Uterus (tissue), 4 donors: Measurements from ENCODE around the gene POU3F2. TPM values are rescaled to one million over a fixed set of nuclear protein-coding genes. Genes with fewer than 3 reads are reported as not detected.

Experiments used
- DNase-seq, 2 donors: peaks; one replicate each; pipeline ENCODE4 v3.0.0-alpha.2; 2019 to 2020
- H3K27ac ChIP-seq, 2 donors: fragments of 200-600 bp; sonication (generic); 1 replicate in 1 of 2; 2 replicates in 1 of 2; pipeline ENCODE4 v1.5.1; 2016 to 2018
- H3K27me3 ChIP-seq, 2 donors: fragments of 200-600 bp; sonication (generic); one replicate each; pipeline ENCODE4 v1.5.1; 2018 to 2019; ENCODE audit warnings: control low read depth in 1 of 2
- H3K36me3 ChIP-seq, 2 donors: fragments of 200-600 bp; sonication (generic); one replicate each; pipeline ENCODE4 v1.5.1; 2019; ENCODE audit warnings: control low read depth in 1 of 2
- H3K4me1 ChIP-seq, 2 donors: fragments of 200-600 bp; sonication (generic); one replicate each; pipeline ENCODE4 v1.5.1; 2018 to 2019; ENCODE audit warnings: control low read depth in 1 of 2
- H3K4me3 ChIP-seq, 2 donors: fragments of 200-600 bp; sonication (generic); 1 replicate in 1 of 2; 2 replicates in 1 of 2; pipeline ENCODE4 v1.5.1; 2018 to 2019; ENCODE audit warnings: mild to moderate bottlenecking in 1 of 2
- H3K9me3 ChIP-seq, 2 donors: fragments of 200-600 bp; sonication (generic); one replicate each; pipeline ENCODE4 v1.5.1; 2019; ENCODE audit warnings: control low read depth in 1 of 2
- CTCF ChIP-seq, 4 experiments: fragments of 200-600 bp in 2 of 4; fragments of 450-650 bp in 2 of 4; sonication (generic) in 2 of 4; IDR thresholded peaks; one replicate each; pipeline ENCODE4 v1.5.1; 2016 to 2019; ENCODE audit warnings: antibody characterized with exemption in 4 of 4, mild to moderate bottlenecking in 2 of 4, moderate library complexity in 1 of 4
- POLR2A ChIP-seq, 2 donors: fragments of 450-650 bp; IDR thresholded peaks; one replicate each; pipeline ENCODE4 v1.6.1; 2016; ENCODE audit warnings: antibody characterized with exemption in 2 of 2, mild to moderate bottlenecking in 1 of 2, moderate library complexity in 1 of 2
- intact Hi-C: fragments of 100-400 bp; cut with DNase I; formaldehyde crosslinking; loops from one replicate; pipeline ENCODE4 v1.15.1; 2023; ENCODE audit warnings: low total_unique reads
- total RNA-seq, 4 donors: library from RNA; depleted of rRNA in 3 of 4; stranded (reverse); fragments of >200 nt in 3 of 4; gene quantifications; one replicate each; pipeline versions ENCODE4 v1.1.0 to v1.2.4, GENCODE V29; 2014 to 2023
- donor health status: DM: yes; HTN: yes; CAD: no.

The POU3F2 gene
- total RNA-seq, 4 donors from 2014 or later, result not detected

GRCh38 chr6:98838032-98838431, 3.7 kb downstream of the POU3F2 start:
- intact Hi-C loops, result no loop called here
- Histone ChIP-seq H3K9me3 (no peaks in the 10 kb centered on the region), H3K4me1 (peaks cover 0 to 16% of the 10 kb centered on the region in 2 donors), H3K4me3 (no peak overlapping the region), H3K36me3 (no peaks in the 10 kb centered on the region), H3K27ac (no peak overlapping the region), H3K27me3 (peaks cover 35 to 76% of the 10 kb centered on the region in 2 donors)
- DNase-seq, result no peak
- TF ChIP-seq CTCF (IDR thresholded peaks at IDR 0.05), result no peak
- TF ChIP-seq POLR2A (IDR thresholded peaks at IDR 0.05), result no peak

- Histone ChIP-seq H3K27me3 (peaks cover 38 to 83% of the 10 kb centered on the region in 2 donors), H3K9me3 (no peaks in the 10 kb centered on the region), H3K27ac (no peak overlapping the region), H3K4me1 (peaks cover 0 to 15% of the 10 kb centered on the region in 2 donors), H3K4me3 (no peak overlapping the region), H3K36me3 (no peaks in the 10 kb centered on the region)
- DNase-seq, result no peak
- intact Hi-C loops, result no loop called here
- TF ChIP-seq CTCF (IDR thresholded peaks at IDR 0.05) (no peak), POLR2A (IDR thresholded peaks at IDR 0.05) (no peak)
Measured at GRCh38 chr6:98838975-98839374, 4.6 kb downstream of the POU3F2 start.

- TF ChIP-seq POLR2A (IDR thresholded peaks at IDR 0.05), result no peak
- no peak for TF ChIP-seq CTCF (IDR thresholded peaks at IDR 0.05)
Measured at GRCh38 chr6:98839781-98840361, 5.5 kb downstream of the POU3F2 start.

GRCh38 chr6:98840385-98840784, 6.0 kb downstream of the POU3F2 start:
- TF ChIP-seq POLR2A (IDR thresholded peaks at IDR 0.05) (no peak), CTCF (IDR thresholded peaks at IDR 0.05) (no peak)
- Histone ChIP-seq H3K4me1 (peaks cover 4 to 11% of the 10 kb centered on the region in 2 donors), H3K27ac (no peak overlapping the region), H3K9me3 (no peaks in the 10 kb centered on the region), H3K36me3 (no peaks in the 10 kb centered on the region), H3K27me3 (peaks cover 51 to 92% of the 10 kb centered on the region in 2 donors), H3K4me3 (no peak overlapping the region)
- intact Hi-C loops, result no loop called here
- DNase-seq, result no peak

More at GRCh38 chr6:98839781-98840361, 5.5 kb downstream of the POU3F2 start:
- no peaks in the 10 kb centered on the region for H3K9me3 ChIP-seq
- H3K4me3 ChIP-seq, result no peak overlapping the region
- no peak overlapping the region for H3K27ac ChIP-seq
- H3K36me3 ChIP-seq, result no peaks in the 10 kb centered on the region
- DNase-seq, result no peak
- H3K27me3 ChIP-seq, result peaks cover 47 to 92% of the 10 kb centered on the region in 2 donors
- H3K4me1 ChIP-seq, result peaks cover 0 to 12% of the 10 kb centered on the region in 2 donors
- intact Hi-C loops, result no loop called here

GRCh38 chr6:98840996-98841513, 6.7 kb downstream of the POU3F2 start:
- no peak overlapping the region for H3K27ac ChIP-seq
- peaks cover 51 to 87% of the 10 kb centered on the region in 2 donors for H3K27me3 ChIP-seq
- H3K36me3 ChIP-seq, result no peaks in the 10 kb centered on the region
- no peaks in the 10 kb centered on the region for H3K9me3 ChIP-seq
- no peak overlapping the region for H3K4me3 ChIP-seq
- peaks cover 5 to 7% of the 10 kb centered on the region in 2 donors for H3K4me1 ChIP-seq
- DNase-seq, result no peak
- intact Hi-C loops, result no loop called here
- TF ChIP-seq CTCF (IDR thresholded peaks at IDR 0.05) (no peak), POLR2A (IDR thresholded peaks at IDR 0.05) (no peak)
